ENCODE data around the gene LPP.

DNA sequence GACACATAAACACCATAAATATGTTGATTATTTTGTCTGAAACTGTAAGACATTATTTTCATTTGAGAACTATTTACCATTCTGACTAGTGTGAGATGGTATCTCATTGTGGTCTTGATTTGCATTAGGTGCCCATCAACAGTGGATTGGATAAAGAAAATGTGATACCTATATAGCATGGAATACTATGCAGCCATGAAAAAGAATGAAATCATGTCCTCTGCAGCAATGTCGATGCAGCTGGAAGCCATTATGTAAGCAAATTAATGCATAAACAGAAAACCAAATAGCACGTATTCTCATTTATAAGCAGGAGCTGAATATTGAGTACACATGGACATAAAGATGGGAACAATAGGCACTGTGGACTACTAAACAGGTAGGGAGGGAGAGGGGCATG lies 759.1 kb downstream of the LPP start:
- TF ChIP-seq, protein P1, sequence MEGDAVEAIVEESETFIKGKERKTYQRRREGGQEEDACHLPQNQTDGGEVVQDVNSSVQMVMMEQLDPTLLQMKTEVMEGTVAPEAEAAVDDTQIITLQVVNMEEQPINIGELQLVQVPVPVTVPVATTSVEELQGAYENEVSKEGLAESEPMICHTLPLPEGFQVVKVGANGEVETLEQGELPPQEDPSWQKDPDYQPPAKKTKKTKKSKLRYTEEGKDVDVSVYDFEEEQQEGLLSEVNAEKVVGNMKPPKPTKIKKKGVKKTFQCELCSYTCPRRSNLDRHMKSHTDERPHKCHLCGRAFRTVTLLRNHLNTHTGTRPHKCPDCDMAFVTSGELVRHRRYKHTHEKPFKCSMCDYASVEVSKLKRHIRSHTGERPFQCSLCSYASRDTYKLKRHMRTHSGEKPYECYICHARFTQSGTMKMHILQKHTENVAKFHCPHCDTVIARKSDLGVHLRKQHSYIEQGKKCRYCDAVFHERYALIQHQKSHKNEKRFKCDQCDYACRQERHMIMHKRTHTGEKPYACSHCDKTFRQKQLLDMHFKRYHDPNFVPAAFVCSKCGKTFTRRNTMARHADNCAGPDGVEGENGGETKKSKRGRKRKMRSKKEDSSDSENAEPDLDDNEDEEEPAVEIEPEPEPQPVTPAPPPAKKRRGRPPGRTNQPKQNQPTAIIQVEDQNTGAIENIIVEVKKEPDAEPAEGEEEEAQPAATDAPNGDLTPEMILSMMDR (IDR thresholded peaks at IDR 0.05), result no peak
- no peak for TF ChIP-seq EP300 (IDR thresholded peaks at IDR 0.05)
- no peak for TF ChIP-seq POLR2A (IDR thresholded peaks at IDR 0.05)

Data from tibial nerve (tissue), 4 donors.